OCI-M2 (cell line): ENCODE data around the gene RPL19.
A peak's percentile ranks its signal among the peaks of the same experiment; 100 is the strongest.

ENCODE experiments used
- DNase-seq: peaks from one replicate; lab custom pipeline; 2025; ENCODE audit not compliant: unreplicated experiment; lab: John Stamatoyannopoulos, UW

Gene RPL19

GRCh38 chr17:39196808-39197291 lies 3.2 kb upstream of the RPL19 start:
- DNase-seq: no peak

DNA sequence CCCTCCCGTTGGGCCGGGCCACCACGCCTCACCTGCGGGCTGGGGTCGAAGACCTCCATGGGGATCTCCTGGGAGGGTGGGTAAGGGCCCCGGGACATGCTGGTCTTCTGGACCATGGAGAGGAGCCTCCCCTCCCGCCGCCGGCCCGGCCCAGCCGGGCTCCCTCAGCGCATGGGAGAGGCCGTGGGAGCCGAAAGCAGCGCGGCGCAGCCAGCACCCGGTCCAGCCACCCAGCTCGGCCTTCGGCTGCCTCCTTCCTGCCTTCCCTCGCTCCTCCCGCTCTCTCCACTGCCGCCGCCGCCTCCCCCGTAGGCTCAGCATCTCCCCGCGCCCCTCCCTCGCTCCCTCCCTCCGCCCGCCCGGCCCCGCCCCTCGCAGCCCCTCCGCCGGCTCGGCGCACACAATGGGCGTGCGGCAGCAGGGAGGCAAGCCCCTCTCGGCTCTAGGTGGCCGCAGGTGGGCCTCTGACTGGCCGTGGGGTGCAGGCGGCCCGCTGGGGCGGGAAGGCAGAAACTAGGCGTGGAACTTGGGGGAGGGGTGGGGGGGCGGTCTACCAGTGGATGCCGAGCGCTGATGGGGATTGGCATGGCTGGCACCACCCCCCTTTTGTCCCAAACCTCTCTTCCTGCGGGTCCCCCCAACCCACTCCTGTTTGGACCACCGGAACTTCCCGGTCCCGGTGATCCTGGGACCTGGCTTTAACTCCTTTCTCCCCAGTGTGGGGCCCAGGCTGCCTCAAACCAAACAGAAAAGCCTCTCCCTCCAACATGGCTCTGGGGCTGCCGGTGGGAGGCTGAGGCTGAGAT lies 2.5 kb upstream of the RPL19 start, which contains the start of gene CACNB1:
TSS of gene CACNB1 (minus strand) at position 290 of the 806 bp plus-strand sequence. CDS start at position 116, 174 bp downstream.
- no peak for DNase-seq

DNA sequence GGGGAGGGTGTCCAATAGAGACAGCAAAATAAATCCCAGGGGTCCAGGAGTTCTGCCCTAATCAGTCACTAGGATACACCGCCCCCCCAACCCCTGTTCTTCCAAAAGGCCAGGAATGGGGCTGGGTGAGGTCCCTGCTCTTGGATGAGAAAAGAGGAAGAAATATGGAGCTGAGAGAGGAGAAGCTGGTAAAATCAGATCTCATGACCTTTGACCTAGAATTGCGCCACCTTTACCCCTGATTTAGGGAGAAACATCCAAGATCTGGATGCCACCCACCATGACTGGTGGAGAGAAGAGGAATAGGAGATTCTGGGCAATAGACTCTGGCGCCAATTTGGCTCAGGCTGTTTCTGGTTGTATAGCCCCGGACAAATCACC lies 1.9 kb upstream of the RPL19 start:
- no peak for DNase-seq

DNA sequence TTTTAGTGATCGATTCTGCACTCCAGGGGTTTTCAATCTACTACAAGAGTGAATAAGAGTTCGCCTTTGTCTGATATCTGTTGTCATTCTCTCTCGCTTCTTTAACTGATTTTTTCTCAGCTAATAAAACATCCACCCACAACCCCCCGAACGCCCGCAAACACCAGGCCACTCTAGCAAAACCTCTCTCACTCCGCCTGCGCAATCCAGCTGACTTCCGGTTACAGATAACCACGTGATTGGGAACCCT lies 338 bp upstream of the RPL19 start:
- DNase-seq: peak; percentile 68

- DNase-seq: no peak
Measured at GRCh38 chr17:39200957-39201510, 951 bp downstream of the RPL19 start.

GRCh38 chr17:39204245-39204644 lies 4.2 kb downstream of the RPL19 start:
- DNase-seq: no peak

- DNase-seq: no peak
Measured at GRCh38 chr17:39205112-39205526, 5.0 kb downstream of the RPL19 start.

GRCh38 chr17:39208136-39208535 lies 8.1 kb downstream of the RPL19 start:
- DNase-seq: no peak

GRCh38 chr17:39208893-39209292 lies 8.8 kb downstream of the RPL19 start:
- no peak for DNase-seq

- DNase-seq: no peak
Measured at GRCh38 chr17:39209317-39210092, 9.4 kb downstream of the RPL19 start.

DNA sequence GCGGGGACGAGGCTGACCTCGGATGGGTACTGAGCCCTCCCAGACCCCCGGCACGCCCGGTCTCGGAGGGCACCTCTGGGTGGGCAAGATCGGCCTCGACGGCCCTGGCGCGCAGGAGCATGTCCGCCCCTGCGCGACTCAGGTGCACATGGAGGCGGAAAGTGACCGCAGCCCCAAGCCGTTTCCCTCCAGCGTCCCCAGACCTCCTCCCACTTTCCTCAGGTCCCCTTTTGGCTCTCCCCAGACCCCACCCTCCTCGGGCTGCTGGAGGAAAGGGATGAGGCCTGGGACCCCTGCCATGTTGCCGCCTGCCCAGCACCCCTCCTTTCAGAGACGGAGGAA lies 10.0 kb downstream of the RPL19 start:
- DNase-seq: no peak

DNA sequence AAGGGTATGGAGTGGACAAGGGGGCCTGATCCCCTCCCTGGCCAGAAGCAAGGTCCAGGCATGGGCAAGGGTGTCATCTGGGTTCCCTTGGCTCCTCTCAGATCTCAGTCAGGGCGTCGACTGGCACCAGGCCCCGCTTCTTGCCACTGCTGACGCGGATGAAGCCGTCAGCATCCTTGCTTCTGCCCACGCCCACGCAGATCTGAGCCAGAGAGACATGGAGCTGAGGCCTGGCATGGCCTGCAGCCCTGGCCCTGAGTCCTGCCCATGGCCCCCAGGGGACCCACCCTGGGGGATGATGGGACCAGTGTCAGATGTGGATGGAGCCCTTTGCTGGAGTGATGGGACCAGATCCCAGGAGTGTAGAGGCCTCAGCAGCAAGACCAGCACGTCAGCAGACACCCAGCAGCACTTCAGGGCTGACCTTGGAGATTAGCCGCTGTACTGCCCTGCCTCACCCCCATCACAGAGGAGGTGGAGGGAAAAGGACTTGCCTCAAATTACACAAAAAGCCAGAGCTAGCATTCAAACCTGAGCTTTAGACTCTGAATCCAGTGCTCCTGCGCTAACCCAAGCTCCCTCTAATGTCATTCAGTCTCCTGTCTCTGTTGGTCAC lies 12.2 kb downstream of the RPL19 start:
- DNase-seq: no peak

GRCh38 chr17:39212841-39213480 lies 12.9 kb downstream of the RPL19 start:
- DNase-seq: no peak

- DNase-seq: no peak
Measured at GRCh38 chr17:39213852-39214251, 13.8 kb downstream of the RPL19 start.

- DNase-seq: no peak
Measured at GRCh38 chr17:39217734-39218369, 17.8 kb downstream of the RPL19 start.

DNA sequence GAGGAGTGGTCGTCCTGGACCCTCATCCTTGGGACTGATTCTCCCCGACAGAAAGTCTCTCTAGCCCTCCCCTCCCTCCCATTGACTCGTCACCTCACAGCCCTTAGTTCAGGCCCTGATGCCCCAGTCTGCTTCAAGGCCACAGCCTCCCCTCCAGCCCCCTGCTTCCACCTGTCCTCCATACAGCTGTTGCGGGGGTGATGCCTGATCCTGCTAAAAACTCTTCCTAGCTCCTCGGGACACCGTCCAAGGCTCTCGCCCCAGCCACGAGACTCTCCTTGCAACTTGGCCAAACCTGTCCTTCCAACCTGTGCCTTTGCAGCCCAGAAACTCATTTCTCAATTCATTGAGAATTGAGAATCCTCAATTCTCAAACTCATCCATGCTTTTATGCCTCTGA lies 18.8 kb downstream of the RPL19 start:
- DNase-seq: no peak

DNA sequence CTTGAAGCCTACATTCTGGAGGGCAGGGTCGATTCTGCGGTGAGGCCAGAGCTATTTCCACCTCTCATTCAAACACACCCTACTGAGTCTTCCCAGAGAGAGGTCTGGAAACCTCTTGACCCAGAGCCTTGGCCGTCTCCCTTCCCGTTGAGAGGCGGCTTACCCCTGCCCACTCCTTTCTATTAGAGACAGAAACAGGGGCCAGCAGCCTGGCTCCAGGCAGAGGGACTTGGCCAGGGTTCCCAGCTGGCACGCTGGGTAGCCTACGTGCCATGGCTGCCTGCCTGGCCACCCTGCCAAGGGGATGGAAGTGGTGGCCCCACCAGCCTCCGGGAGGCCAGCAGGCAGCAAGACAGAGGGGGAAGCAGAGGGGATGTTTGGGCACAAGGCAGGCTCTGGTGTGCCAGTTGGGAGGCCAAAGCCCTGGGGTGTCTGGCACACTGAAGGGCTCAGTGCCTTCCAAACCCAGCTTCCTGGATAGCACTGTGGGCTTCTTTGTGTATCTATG lies 19.6 kb downstream of the RPL19 start:
- no peak for DNase-seq

- DNase-seq: no peak
Measured at GRCh38 chr17:39221572-39221971, 21.5 kb downstream of the RPL19 start.

DNA sequence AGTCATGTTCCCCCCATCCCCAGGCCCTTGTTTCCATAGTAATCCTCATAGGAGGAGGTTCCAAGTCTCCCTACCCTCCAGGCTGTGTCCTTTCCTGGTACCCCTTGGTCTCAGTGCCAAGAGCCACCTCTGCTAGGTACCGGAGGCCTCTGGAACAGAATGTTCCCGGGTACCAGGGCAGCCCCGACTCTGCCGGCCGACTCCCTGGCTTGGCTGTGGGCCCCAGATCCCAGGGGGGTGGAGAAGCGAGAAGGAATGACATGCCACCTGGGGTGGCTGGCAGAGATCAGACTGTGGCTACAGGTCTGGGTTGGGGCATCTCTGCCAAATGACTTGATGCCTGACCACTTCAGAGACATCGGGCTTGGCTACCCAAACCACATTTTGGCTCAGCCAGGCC lies 22.1 kb downstream of the RPL19 start:
- no peak for DNase-seq
